Vagina (tissue), 2 donors: ENCODE data around the gene SYNGR2.

Source experiments
- POLR2A ChIP-seq, 2 donors: fragments of 450-650 bp; IDR thresholded peaks; one replicate each; pipeline ENCODE4 v1.6.1; 2017; ENCODE audit warnings: antibody characterized with exemption in 2 of 2, mild to moderate bottlenecking in 2 of 2, moderate library complexity in 2 of 2
- TF ChIP-seq, protein P1 (sequence below), 3 experiments: fragments of 450-650 bp in 2 of 3; fragments of 200-600 bp in 1 of 3; sonication (generic) in 1 of 3; IDR thresholded peaks; one replicate each; pipeline ENCODE4 v1.5.1; 2017 to 2019; ENCODE audit warnings: antibody characterized with exemption in 3 of 3, mild to moderate bottlenecking in 2 of 3, moderate library complexity in 2 of 3

- TF ChIP-seq, protein P1, sequence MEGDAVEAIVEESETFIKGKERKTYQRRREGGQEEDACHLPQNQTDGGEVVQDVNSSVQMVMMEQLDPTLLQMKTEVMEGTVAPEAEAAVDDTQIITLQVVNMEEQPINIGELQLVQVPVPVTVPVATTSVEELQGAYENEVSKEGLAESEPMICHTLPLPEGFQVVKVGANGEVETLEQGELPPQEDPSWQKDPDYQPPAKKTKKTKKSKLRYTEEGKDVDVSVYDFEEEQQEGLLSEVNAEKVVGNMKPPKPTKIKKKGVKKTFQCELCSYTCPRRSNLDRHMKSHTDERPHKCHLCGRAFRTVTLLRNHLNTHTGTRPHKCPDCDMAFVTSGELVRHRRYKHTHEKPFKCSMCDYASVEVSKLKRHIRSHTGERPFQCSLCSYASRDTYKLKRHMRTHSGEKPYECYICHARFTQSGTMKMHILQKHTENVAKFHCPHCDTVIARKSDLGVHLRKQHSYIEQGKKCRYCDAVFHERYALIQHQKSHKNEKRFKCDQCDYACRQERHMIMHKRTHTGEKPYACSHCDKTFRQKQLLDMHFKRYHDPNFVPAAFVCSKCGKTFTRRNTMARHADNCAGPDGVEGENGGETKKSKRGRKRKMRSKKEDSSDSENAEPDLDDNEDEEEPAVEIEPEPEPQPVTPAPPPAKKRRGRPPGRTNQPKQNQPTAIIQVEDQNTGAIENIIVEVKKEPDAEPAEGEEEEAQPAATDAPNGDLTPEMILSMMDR (IDR thresholded peaks at IDR 0.05): no peak
- no peak for TF ChIP-seq POLR2A (IDR thresholded peaks at IDR 0.05)
Observed at GRCh38 chr17:78210111-78210510, 41.7 kb downstream of the SYNGR2 start.
